Activated T-cell treated with anti-CD3 and anti-CD28 coated beads, Interleukin-2, amount 50 U/mL, for 72 hours (primary cell): ENCODE results near the gene ITSN1. TPM values are rescaled to one million over a fixed set of nuclear protein-coding genes. Genes with fewer than 3 reads are reported as not detected.

Source experiments
- ATAC-seq, 2 donors: fragments of 150-1000 bp; cut with Tn5 transposase; replicated peaks in 1 of 2; 2 replicates each; pipeline ENCODE4 v1.10.0; 2021; ENCODE audit warnings: moderate library complexity in 2 of 2, mild to moderate bottlenecking in 1 of 2
- DNase-seq, 2 donors: peaks; one replicate each; pipeline ENCODE4 v3.0.0; 2021 to 2022; ENCODE audit warnings: mixed read lengths in 1 of 2
- H3K27ac Mint-ChIP-seq: one replicate; pipeline ENCODE4 v1.8.0; 2022; ENCODE audit warnings: mild to moderate bottlenecking, moderate library complexity, mixed read lengths
- H3K27me3 Mint-ChIP-seq: one replicate; pipeline ENCODE4 v1.8.0; 2022; ENCODE audit warnings: low read depth, mixed read lengths
- H3K36me3 Mint-ChIP-seq, 2 donors: one replicate each; pipeline ENCODE4 v1.8.0; 2022; ENCODE audit warnings: mixed read lengths in 2 of 2, mild to moderate bottlenecking in 1 of 2; ENCODE audit not compliant: insufficient read depth in 2 of 2
- H3K4me1 Mint-ChIP-seq: one replicate; pipeline ENCODE4 v1.8.0; 2022; ENCODE audit warnings: low read depth, mixed read lengths
- H3K4me3 Mint-ChIP-seq, 2 donors: one replicate each; pipeline ENCODE4 v1.8.0; 2022; ENCODE audit warnings: mild to moderate bottlenecking in 2 of 2, mixed read lengths in 2 of 2, moderate library complexity in 2 of 2
- H3K9me3 Mint-ChIP-seq, 2 donors: one replicate each; pipeline ENCODE4 v1.8.0; 2022; ENCODE audit warnings: mixed read lengths in 2 of 2
- total RNA-seq, 2 donors: library from RNA; stranded (reverse); gene quantifications; one replicate each; pipeline ENCODE4 v1.2.3, GENCODE V29; 2022

The ITSN1 gene
- total RNA-seq, 2 donors from 2014 or later: 2.6 to 4.5 TPM

GRCh38 chr21:33755354-33755753 lies 113.1 kb downstream of the ITSN1 start:
- H3K27me3 Mint-ChIP-seq: no peaks in the 10 kb centered on the region
- H3K36me3 Mint-ChIP-seq: no peaks in the 10 kb centered on the region
- no peak for ATAC-seq
- no peak for DNase-seq
- H3K9me3 Mint-ChIP-seq: no peaks in the 10 kb centered on the region
- no peaks in the 10 kb centered on the region for H3K4me1 Mint-ChIP-seq
- H3K4me3 Mint-ChIP-seq: no peak overlapping the region
- H3K27ac Mint-ChIP-seq: no peak overlapping the region

- Mint-ChIP-seq H3K27ac (no peak overlapping the region), H3K27me3 (no peaks in the 10 kb centered on the region), H3K4me3 (no peak overlapping the region), H3K36me3 (no peaks in the 10 kb centered on the region), H3K9me3 (no peaks in the 10 kb centered on the region), H3K4me1 (no peaks in the 10 kb centered on the region)
- no peak for ATAC-seq
- no peak for DNase-seq
Measured at GRCh38 chr21:33760641-33761440, 118.5 kb downstream of the ITSN1 start.

- Mint-ChIP-seq H3K4me1 (no peaks in the 10 kb centered on the region), H3K9me3 (no peaks in the 10 kb centered on the region), H3K27ac (no peak overlapping the region), H3K4me3 (no peak overlapping the region), H3K27me3 (no peaks in the 10 kb centered on the region), H3K36me3 (no peaks in the 10 kb centered on the region)
- DNase-seq: no peak
- ATAC-seq: no peak
Measured at GRCh38 chr21:33761441-33762036, 119.2 kb downstream of the ITSN1 start.

GRCh38 chr21:33762803-33763581 lies 120.7 kb downstream of the ITSN1 start:
- H3K9me3 Mint-ChIP-seq: no peaks in the 10 kb centered on the region
- H3K4me1 Mint-ChIP-seq: no peaks in the 10 kb centered on the region
- no peaks in the 10 kb centered on the region for H3K27me3 Mint-ChIP-seq
- H3K4me3 Mint-ChIP-seq: no peak overlapping the region
- no peak overlapping the region for H3K27ac Mint-ChIP-seq
- ATAC-seq: no peak
- DNase-seq: no peak
- H3K36me3 Mint-ChIP-seq: no peaks in the 10 kb centered on the region

GRCh38 chr21:33763582-33763899 lies 121.2 kb downstream of the ITSN1 start:
- H3K4me1 Mint-ChIP-seq: no peaks in the 10 kb centered on the region

GRCh38 chr21:33767236-33767635 lies 124.9 kb downstream of the ITSN1 start:
- Mint-ChIP-seq H3K9me3 (no peaks in the 10 kb centered on the region), H3K4me1 (no peaks in the 10 kb centered on the region), H3K4me3 (no peak overlapping the region), H3K27ac (no peak overlapping the region), H3K27me3 (no peaks in the 10 kb centered on the region), H3K36me3 (no peaks in the 10 kb centered on the region)
- DNase-seq (no peak), ATAC-seq (no peak)

More at GRCh38 chr21:33763582-33763899, 121.2 kb downstream of the ITSN1 start:
- ATAC-seq (no peak), DNase-seq (no peak)
- Mint-ChIP-seq H3K27ac (no peak overlapping the region), H3K4me3 (no peak overlapping the region), H3K9me3 (no peaks in the 10 kb centered on the region), H3K27me3 (no peaks in the 10 kb centered on the region), H3K36me3 (no peaks in the 10 kb centered on the region)

GRCh38 chr21:33767960-33768359 lies 125.7 kb downstream of the ITSN1 start:
- no peaks in the 10 kb centered on the region for H3K27me3 Mint-ChIP-seq

GRCh38 chr21:33769057-33769456 lies 126.8 kb downstream of the ITSN1 start:
- Mint-ChIP-seq H3K27me3 (no peaks in the 10 kb centered on the region), H3K9me3 (no peaks in the 10 kb centered on the region), H3K4me3 (no peak overlapping the region), H3K27ac (no peak overlapping the region), H3K36me3 (no peaks in the 10 kb centered on the region), H3K4me1 (no peaks in the 10 kb centered on the region)
- no peak for ATAC-seq
- DNase-seq: no peak

More at GRCh38 chr21:33767960-33768359, 125.7 kb downstream of the ITSN1 start:
- DNase-seq: no peak
- no peaks in the 10 kb centered on the region for H3K4me1 Mint-ChIP-seq
- no peaks in the 10 kb centered on the region for H3K36me3 Mint-ChIP-seq
- no peaks in the 10 kb centered on the region for H3K9me3 Mint-ChIP-seq
- no peak for ATAC-seq
- H3K27ac Mint-ChIP-seq: no peak overlapping the region
- H3K4me3 Mint-ChIP-seq: no peak overlapping the region

GRCh38 chr21:33770542-33770941 lies 128.2 kb downstream of the ITSN1 start:
- Mint-ChIP-seq H3K36me3 (no peaks in the 10 kb centered on the region), H3K4me3 (no peak overlapping the region), H3K27ac (no peak overlapping the region), H3K27me3 (no peaks in the 10 kb centered on the region), H3K4me1 (no peaks in the 10 kb centered on the region), H3K9me3 (no peaks in the 10 kb centered on the region)
- ATAC-seq (no peak), DNase-seq (no peak)

- Mint-ChIP-seq H3K4me3 (no peak overlapping the region), H3K27ac (no peak overlapping the region), H3K27me3 (no peaks in the 10 kb centered on the region), H3K9me3 (no peaks in the 10 kb centered on the region), H3K4me1 (no peaks in the 10 kb centered on the region), H3K36me3 (no peaks in the 10 kb centered on the region)
- DNase-seq (no peak), ATAC-seq (no peak)
Measured at GRCh38 chr21:33771976-33772375, 129.7 kb downstream of the ITSN1 start.

- no peak for DNase-seq
- no peak overlapping the region for H3K27ac Mint-ChIP-seq
- no peaks in the 10 kb centered on the region for H3K4me1 Mint-ChIP-seq
- no peak for ATAC-seq
- no peak overlapping the region for H3K4me3 Mint-ChIP-seq
- peaks cover 6 to 7% of the 10 kb centered on the region in 2 donors for H3K9me3 Mint-ChIP-seq
- no peaks in the 10 kb centered on the region for H3K27me3 Mint-ChIP-seq
- peaks cover 7 to 8% of the 10 kb centered on the region in 2 donors for H3K36me3 Mint-ChIP-seq
Measured at GRCh38 chr21:33774551-33774950, 132.2 kb downstream of the ITSN1 start.

- DNase-seq (no peak), ATAC-seq (no peak)
- no peaks in the 10 kb centered on the region for H3K4me1 Mint-ChIP-seq
- no peaks in the 10 kb centered on the region for H3K27me3 Mint-ChIP-seq
- H3K27ac Mint-ChIP-seq: no peak overlapping the region
- no peak overlapping the region for H3K4me3 Mint-ChIP-seq
- peaks cover 6 to 7% of the 10 kb centered on the region in 2 donors for H3K9me3 Mint-ChIP-seq
- H3K36me3 Mint-ChIP-seq: peaks cover 7 to 10% of the 10 kb centered on the region in 2 donors
Measured at GRCh38 chr21:33775100-33775828, 133.0 kb downstream of the ITSN1 start.

- ATAC-seq (no peak), DNase-seq (no peak)
- peaks cover 6 to 7% of the 10 kb centered on the region in 2 donors for H3K9me3 Mint-ChIP-seq
- H3K36me3 Mint-ChIP-seq: peaks cover 7 to 10% of the 10 kb centered on the region in 2 donors
- no peaks in the 10 kb centered on the region for H3K27me3 Mint-ChIP-seq
- no peak overlapping the region for H3K4me3 Mint-ChIP-seq
- no peak overlapping the region for H3K27ac Mint-ChIP-seq
- H3K4me1 Mint-ChIP-seq: no peaks in the 10 kb centered on the region
Measured at GRCh38 chr21:33780631-33781030, 138.3 kb downstream of the ITSN1 start.
